GM23338 (cell line): ENCODE data around the gene JMJD1C. TPM values are rescaled to one million over a fixed set of nuclear protein-coding genes. Genes with fewer than 3 reads are reported as not detected.

ENCODE experiments used
- ATAC-seq: fragments of 200-7000 bp; cut with Tn5 transposase; 3 replicates; pipeline ENCODE4 v1.9.1; 2020
- DNase-seq: peaks from one replicate; pipeline ENCODE4 v3.0.0-alpha.2; 2015; ENCODE audit warnings: low spot score
- H2AFZ ChIP-seq: fragments of 200-600 bp; sonication (generic); 2 replicates; pipeline ENCODE4 v1.8.0; 2016; ENCODE audit warnings: antibody characterized with exemption, mild to moderate bottlenecking, moderate library complexity
- H3F3A ChIP-seq: fragments of 200-600 bp; sonication (generic); replicated peaks from 2 replicates; pipeline ENCODE4 v1.8.0; 2017; ENCODE audit warnings: antibody characterized with exemption, mixed run types, low read depth
- H3K27ac ChIP-seq: fragments of 200-600 bp; sonication (generic); 2 replicates; pipeline ENCODE4 v1.6.1; 2016; ENCODE audit warnings: low read depth
- H3K27me3 ChIP-seq: fragments of 200-600 bp; sonication (generic); 2 replicates; pipeline ENCODE4 v1.8.0; 2016; ENCODE audit warnings: mild to moderate bottlenecking, mixed run types, moderate library complexity; ENCODE audit not compliant: insufficient read depth
- H3K36me3 ChIP-seq: fragments of 200-600 bp; sonication (generic); 2 replicates; pipeline ENCODE4 v1.8.0; 2016; ENCODE audit warnings: mild to moderate bottlenecking; ENCODE audit not compliant: insufficient read depth
- H3K4me1 ChIP-seq: fragments of 200-600 bp; sonication (generic); 2 replicates; pipeline ENCODE4 v1.8.0; 2016; ENCODE audit warnings: mild to moderate bottlenecking, moderate library complexity; ENCODE audit not compliant: insufficient read depth
- H3K4me2 ChIP-seq: fragments of 200-600 bp; sonication (generic); 2 replicates; pipeline ENCODE4 v1.7.1; 2017; ENCODE audit warnings: mixed run types
- H3K4me3 ChIP-seq: fragments of 200-600 bp; sonication (generic); 2 replicates; pipeline ENCODE4 v1.6.1; 2016; ENCODE audit warnings: mixed run types
- H3K79me2 ChIP-seq: fragments of 200-600 bp; sonication (generic); replicated peaks from 2 replicates; pipeline ENCODE4 v1.8.0; 2017; ENCODE audit warnings: mild to moderate bottlenecking; ENCODE audit not compliant: insufficient read depth
- H3K9me2 ChIP-seq: fragments of 200-600 bp; sonication (generic); 2 replicates; pipeline ENCODE4 v1.8.0; 2017; ENCODE audit not compliant: insufficient read depth
- H4K20me1 ChIP-seq: fragments of 200-600 bp; sonication (generic); replicated peaks from 2 replicates; pipeline ENCODE4 v1.8.0; 2017; ENCODE audit warnings: mild to moderate bottlenecking; ENCODE audit not compliant: insufficient read depth
- H3K27ac Mint-ChIP-seq: 2 replicates; pipeline ENCODE4 v1.8.0; 2020; ENCODE audit warnings: inconsistent platforms, mild to moderate bottlenecking, moderate library complexity, mixed read lengths
- H3K27me3 Mint-ChIP-seq: 3 replicates; pipeline ENCODE4 v1.8.0; 2022; ENCODE audit warnings: low read depth, mild to moderate bottlenecking, moderate library complexity, mixed read lengths, inconsistent platforms; ENCODE audit not compliant: insufficient read depth, poor library complexity
- H3K36me3 Mint-ChIP-seq: 3 replicates; pipeline ENCODE4 v1.8.0; 2021; ENCODE audit warnings: low read depth, mild to moderate bottlenecking, inconsistent platforms, moderate library complexity, mixed read lengths
- H3K4me1 Mint-ChIP-seq: 3 replicates; pipeline ENCODE4 v1.8.0; 2020; ENCODE audit warnings: mild to moderate bottlenecking, inconsistent platforms, mixed read lengths
- H3K4me3 Mint-ChIP-seq: 3 replicates; pipeline ENCODE4 v1.8.0; 2021; ENCODE audit warnings: moderate library complexity, mild to moderate bottlenecking, inconsistent platforms, mixed read lengths
- H3K9me3 Mint-ChIP-seq: 3 replicates; pipeline ENCODE4 v1.8.0; 2020; ENCODE audit warnings: moderate library complexity, mild to moderate bottlenecking, inconsistent platforms, mixed read lengths
- CREB1 ChIP-seq: fragments of 250-450 bp; sonication (Bioruptor Pico); IDR thresholded peaks from 2 replicates; pipeline ENCODE4 v1.5.0; 2020; ENCODE audit warnings: low read depth, mild to moderate bottlenecking, moderate library complexity
- CTCF ChIP-seq, 2 experiments: fragments of 200-600 bp in 1 of 2; sonication (generic) in 1 of 2; conservative IDR thresholded peaks; 2 replicates each; pipeline versions ENCODE4 v1.5.1 to v1.6.1; 2016 to 2017; ENCODE audit warnings: antibody characterized with exemption in 2 of 2, low read depth in 2 of 2, mild to moderate bottlenecking in 2 of 2, moderate library complexity in 1 of 2
- ETS1 ChIP-seq: IDR thresholded peaks from 2 replicates; pipeline ENCODE4 v1.6.1; 2016; ENCODE audit warnings: antibody characterized with exemption
- EZH2 ChIP-seq: fragments of 200-600 bp; sonication (generic); IDR thresholded peaks from one replicate; pipeline ENCODE4 v1.8.0; 2017; ENCODE audit warnings: antibody characterized with exemption, mild to moderate bottlenecking, low read depth; ENCODE audit not compliant: unreplicated experiment
- EZH2phosphoT487 ChIP-seq: fragments of 200-600 bp; sonication (generic); IDR thresholded peaks from one replicate; pipeline ENCODE4 v1.8.1; 2018; ENCODE audit warnings: antibody characterized with exemption; ENCODE audit not compliant: unreplicated experiment
- JUNB ChIP-seq: IDR thresholded peaks from one replicate; pipeline ENCODE4 v1.6.1; 2016; ENCODE audit warnings: antibody characterized with exemption; ENCODE audit not compliant: unreplicated experiment
- NANOG ChIP-seq: IDR thresholded peaks from 2 replicates; pipeline ENCODE4 v1.6.1; 2016; ENCODE audit warnings: antibody characterized with exemption, borderline replicate concordance
- POLR2AphosphoS5 ChIP-seq: IDR thresholded peaks from 2 replicates; pipeline ENCODE4 v1.6.1; 2016; ENCODE audit warnings: antibody characterized with exemption, low read depth
- REST ChIP-seq: IDR thresholded peaks from one replicate; pipeline ENCODE4 v1.6.1; 2018; ENCODE audit warnings: antibody characterized with exemption; ENCODE audit not compliant: unreplicated experiment
- STAT1 ChIP-seq: IDR thresholded peaks from one replicate; pipeline ENCODE4 v1.6.1; 2016; ENCODE audit warnings: antibody characterized with exemption; ENCODE audit not compliant: unreplicated experiment
- ZNF114 ChIP-seq: fragments of 250-450 bp; sonication (Bioruptor Pico); IDR thresholded peaks from 2 replicates; pipeline ENCODE4 v1.5.0; 2020; ENCODE audit warnings: mild to moderate bottlenecking, moderate library complexity
- ZNF331 ChIP-seq: fragments of 250-450 bp; sonication (Bioruptor Pico); IDR thresholded peaks from 2 replicates; pipeline ENCODE4 v1.5.0; 2020; ENCODE audit warnings: low read depth, mild to moderate bottlenecking, moderate library complexity
- ZNF462 ChIP-seq: fragments of 250-450 bp; sonication (Bioruptor Pico); IDR thresholded peaks from 2 replicates; pipeline ENCODE4 v1.5.0; 2020; ENCODE audit warnings: mild to moderate bottlenecking, moderate library complexity
- polyA plus RNA-seq: library from polyadenylated mRNA; unstranded; fragments of >200 nt; fragmentation: Nextera tagmentation; extraction: Ambion mirVana; gene quantifications from 2 replicates; pipeline ENCODE4 v1.2.1, GENCODE V29; 2016
- total RNA-seq: library from RNA; depleted of rRNA; stranded (reverse); fragments of >200 nt; shearing (Covaris generic); gene quantifications from 2 replicates; pipeline ENCODE4 v1.2.3, GENCODE V29; 2014

JMJD1C gene
- total and polyA plus RNA-seq, 2 experiments from 2014 or later: 333 to 435 TPM

GRCh38 chr10:63457594-63457993 is 8.2 kb downstream of the JMJD1C start:
- no peak for TF ChIP-seq ZNF462 (CRISPR knock-in tag)
- TF ChIP-seq EZH2phosphoT487: no peak
- TF ChIP-seq ZNF114 (CRISPR knock-in tag): no peak
- no peak for TF ChIP-seq ETS1
- TF ChIP-seq NANOG: no peak
- TF ChIP-seq ZNF331 (CRISPR knock-in tag): no peak
- TF ChIP-seq REST: no peak
- TF ChIP-seq CREB1 (CRISPR knock-in tag): no peak
- TF ChIP-seq STAT1: no peak
- no peak for TF ChIP-seq JUNB
- no peak for TF ChIP-seq EZH2
- no peak for TF ChIP-seq CTCF (conservative IDR thresholded peaks at IDR 0.05; ENCODE audit: low read depth in 2 of 2)
- no peak for TF ChIP-seq POLR2AphosphoS5

More at GRCh38 chr10:63457594-63457993, 8.2 kb downstream of the JMJD1C start:
- Histone ChIP-seq H3K4me2 (no peak overlapping the region), H3K9me2 (no peaks in the 10 kb centered on the region), H2AFZ (no peak overlapping the region), H3K4me1 (peaks cover 15% of the 10 kb centered on the region), H3K79me2 (peaks cover 99% of the 10 kb centered on the region), H3K4me3 (no peak overlapping the region), H3K27ac (no peak overlapping the region), H4K20me1 (no peaks in the 10 kb centered on the region), H3F3A (no peaks in the 10 kb centered on the region), H3K36me3 (no peaks in the 10 kb centered on the region), H3K27me3 (no peaks in the 10 kb centered on the region)
- H3K9me3 Mint-ChIP-seq: no peaks in the 10 kb centered on the region; the same call in 2 of the 3 replicates
- H3K36me3 Mint-ChIP-seq: no peaks in the 10 kb centered on the region
- no peak overlapping the region for H3K4me3 Mint-ChIP-seq
- DNase-seq: no peak
- no peaks in the 10 kb centered on the region for H3K27me3 Mint-ChIP-seq
- no peak for ATAC-seq
- H3K4me1 Mint-ChIP-seq: peaks cover 10% of the 10 kb centered on the region
- H3K27ac Mint-ChIP-seq: peak overlapping the region; percentile 61; the same call in 1 of the 2 replicates
